Activated CD4-positive, alpha-beta T cell treated with anti-CD3 and anti-CD28 coated beads, Interleukin-2, amount 50 U/mL, for 24 hours (primary cell): ENCODE results near the gene B4GAT1.
"Not testable (repeated sequence)": the region's sequence is repeated elsewhere in the genome, so short reads cannot be mapped to it uniquely, and the experiment has no call there.

Experiments used
- DNase-seq, 2 donors: peaks; one replicate each; pipeline ENCODE4 v3.0.0-alpha.2; 2020; ENCODE audit warnings: low read depth in 1 of 2, low spot score in 1 of 2

B4GAT1 gene

DNA sequence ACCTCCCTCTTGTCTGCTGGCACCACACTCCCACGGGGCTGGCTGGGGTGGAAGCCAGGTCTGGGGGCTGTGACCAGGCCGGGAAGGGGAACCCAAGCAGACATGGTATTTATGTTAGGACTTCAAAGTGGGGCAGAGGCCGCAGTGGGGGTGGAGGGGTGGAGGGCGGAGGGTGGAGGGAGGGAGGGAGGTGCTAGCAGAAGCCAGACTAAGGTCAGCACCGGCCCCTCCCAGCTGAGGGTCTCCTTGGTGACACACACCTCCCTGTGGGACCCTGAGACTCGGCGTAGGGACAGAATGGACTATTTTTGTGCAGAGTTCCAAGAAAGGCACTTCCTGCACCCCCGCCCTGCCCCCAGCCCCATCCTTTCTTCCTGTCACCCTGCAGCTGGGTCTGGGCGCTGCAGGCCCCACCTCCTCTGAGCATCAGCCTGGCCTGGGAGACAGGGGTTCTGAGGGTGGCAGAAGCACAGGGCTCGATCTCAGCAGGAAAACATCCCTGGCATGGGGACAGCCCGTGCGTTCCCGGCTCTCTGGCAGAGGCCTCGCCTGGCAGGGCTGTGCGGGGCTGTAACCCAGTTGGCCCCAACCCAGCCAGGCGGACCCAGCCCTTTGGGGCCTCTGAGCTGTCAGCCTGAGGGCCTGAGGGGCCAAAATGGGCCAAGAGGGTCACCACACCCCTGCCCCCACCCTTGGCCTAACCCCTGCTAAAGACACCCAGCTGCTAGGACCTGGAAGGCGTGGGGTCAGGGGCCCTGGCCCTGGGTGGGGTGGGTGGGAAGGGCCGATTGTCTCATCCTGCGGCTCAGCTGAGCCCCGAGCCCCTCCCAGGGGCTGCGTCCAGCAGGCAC lies 20.9 kb downstream of the B4GAT1 start:
- no peak for DNase-seq

DNA sequence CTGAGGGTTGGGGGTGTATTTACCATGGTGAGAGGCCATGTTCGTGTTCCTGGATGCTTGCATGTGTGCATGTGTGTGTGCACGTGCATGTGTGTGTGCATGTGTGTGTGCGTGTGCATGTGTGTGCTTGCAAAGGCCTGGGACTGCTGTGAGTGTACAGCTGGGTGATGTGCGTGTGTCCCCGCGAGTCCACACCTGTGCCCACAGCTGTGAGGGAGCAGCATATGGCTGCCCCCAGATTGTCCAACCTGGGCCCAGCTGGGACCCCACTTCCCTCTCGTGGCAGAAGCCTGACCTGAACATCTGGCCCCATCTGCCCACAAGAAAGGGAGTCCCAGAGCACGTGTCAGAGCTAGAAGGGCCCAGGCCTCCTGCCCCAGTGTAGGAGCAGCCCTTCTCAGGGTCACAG lies 22.2 kb downstream of the B4GAT1 start:
- no peak for DNase-seq

DNA sequence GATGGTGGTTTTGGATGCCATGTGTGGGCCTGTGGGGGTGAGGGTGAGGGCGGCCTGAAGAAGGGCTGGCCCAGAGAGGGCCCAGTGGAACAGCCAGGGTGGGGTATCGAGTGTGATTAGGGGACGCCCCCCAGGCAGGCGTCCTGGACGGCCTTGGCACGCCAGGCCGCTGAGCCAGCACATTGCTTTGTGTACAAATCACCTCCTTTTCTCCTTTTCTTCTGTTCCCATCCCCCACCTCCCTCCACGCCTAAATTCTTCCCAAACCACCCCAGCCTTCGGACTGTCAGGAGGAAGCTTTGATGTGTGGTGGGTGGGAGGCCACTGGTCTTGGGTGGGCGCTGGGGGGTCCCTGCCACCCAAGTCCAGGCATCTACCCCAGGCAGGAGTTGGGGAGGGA lies 22.8 kb downstream of the B4GAT1 start:
- no peak for DNase-seq

DNA sequence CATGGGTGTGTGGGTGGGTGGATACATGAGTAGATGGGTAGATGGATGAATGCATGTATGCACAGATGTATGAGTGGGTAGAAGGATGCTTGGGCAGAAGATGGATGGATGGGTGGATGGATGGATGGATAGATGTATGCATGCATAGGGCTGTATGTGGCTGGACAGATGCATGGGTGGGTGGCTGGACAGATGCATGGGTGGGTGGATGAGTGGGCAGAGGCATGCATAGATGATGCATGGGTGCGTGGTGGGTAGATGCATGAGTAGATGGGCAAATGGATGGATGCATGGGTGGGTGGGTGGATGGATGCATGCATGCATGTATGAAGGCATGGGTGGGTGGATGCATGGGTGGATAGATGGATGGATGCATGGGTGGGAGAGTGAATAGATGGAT lies 23.7 kb downstream of the B4GAT1 start:
- DNase-seq = no peak

DNA sequence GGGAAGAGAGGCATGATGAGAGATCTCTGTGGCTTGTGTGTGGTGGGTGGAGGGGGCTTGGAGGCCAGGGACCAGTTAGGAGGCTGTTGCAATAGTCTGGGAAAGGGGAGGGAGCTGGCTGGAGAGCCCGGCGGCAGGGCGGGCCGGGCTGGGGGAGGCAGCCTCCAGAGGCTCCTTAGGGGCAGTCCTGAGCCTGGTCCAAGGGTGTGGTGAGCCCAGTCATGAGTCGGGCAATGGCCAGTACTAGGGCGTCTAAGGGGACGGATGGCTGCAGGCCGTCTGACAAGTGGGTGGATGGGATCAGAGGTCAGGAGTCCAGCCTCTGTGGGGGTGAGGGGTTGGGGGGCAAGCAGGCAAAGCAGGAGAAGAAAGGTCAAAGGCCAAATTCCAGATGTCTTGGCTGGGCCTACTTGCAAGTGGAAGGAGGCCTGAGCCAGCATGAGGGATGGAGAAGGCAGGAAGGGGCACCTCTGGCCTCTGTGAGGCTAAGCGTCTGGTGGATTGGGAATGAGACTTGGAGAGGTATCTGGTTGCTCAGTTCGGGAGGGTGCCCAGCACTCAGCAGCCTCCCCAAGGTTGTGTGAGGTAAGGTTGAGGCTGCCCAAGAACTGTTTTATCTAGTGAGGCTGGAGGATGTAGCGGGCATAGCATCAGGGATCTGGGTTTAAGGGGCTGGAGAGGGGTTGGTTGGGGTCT lies 24.5 kb downstream of the B4GAT1 start:
- DNase-seq = no peak

DNA sequence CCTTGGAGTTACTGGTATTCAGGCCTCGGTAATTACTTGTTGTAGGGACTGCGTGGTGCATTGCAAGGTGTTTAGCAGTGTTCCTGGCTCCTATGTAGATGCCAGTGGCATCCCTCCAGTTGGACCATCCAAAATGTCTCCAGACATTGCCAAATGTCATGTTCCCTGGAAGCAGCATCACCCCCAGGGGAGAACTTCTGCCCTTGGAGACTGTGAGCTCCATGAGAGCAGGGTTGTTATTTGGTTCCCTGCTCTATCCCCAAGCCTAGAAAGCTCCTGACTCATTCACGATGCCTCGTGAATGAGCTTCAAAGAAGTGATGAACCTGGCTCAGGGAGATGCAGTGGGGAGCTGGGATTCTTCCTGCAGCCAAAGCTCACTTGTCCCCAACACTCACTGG lies 25.8 kb downstream of the B4GAT1 start:
- no peak for DNase-seq

GRCh38 chr11:66320748-66321147 lies 26.7 kb downstream of the B4GAT1 start:
- DNase-seq = not testable (repeated sequence)

DNA sequence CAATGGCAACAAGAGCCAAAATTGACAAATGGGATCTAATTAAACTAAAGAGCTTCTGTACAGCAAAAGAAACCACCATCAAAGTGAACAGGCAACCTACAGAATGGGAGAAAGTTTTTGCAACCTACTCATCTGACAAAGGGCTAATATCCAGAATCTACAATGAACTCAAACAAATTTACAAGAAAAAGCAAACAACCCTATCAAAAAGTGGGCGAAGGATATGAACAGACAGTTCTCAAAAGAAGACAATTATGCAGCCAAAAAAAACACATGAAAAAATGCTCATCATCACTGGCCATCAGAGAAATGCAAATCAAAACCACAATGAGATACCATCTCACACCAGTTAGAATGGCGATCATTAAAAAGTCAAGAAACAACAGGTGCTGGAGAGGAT lies 27.1 kb downstream of the B4GAT1 start:
- DNase-seq = not testable (repeated sequence)

- no peak for DNase-seq
These were observed 28.8 kb downstream of the B4GAT1 start for GRCh38 chr11:66318600-66318970.

DNA sequence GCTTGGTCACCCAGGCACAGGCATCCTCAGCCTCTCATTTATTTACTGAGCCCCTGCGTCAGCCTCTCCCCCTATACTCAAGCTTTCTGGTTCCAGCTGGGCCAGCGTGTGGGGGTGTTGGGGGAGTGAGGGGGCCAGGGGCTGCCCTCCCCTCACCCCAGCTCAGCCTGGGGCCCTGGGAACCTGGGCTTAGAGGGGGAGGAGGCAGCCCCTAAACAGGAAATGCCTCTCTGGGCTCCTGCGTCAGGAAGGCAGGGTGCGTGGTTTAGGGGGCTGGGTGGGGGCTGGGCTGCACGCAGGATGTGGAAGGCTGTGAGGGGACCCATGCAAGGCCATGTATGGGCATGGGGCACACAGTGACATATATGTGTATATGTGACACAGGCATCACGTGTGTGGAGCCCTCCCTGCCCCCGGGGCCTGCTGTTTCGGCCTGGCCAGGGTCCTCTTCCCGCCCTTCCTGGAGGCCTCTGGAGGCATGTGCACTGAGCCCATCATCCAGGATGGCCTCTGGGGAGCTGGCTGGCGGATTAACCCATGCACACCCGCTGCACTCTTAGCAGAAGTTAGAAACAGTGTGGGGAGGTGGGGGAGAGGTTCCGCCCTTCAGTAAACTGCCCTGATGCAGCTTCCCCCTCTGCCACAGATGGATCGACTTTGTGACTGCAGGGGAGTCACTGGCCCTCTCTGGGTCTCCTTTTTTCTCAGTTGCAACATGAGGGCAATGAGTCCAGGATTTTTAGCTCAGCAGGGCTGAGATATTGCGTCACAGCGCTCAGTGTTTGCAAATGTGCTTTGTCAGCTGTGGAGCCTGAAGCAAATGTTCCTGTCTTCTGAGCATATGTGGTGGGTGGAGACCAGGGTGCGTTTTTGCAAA lies 29.5 kb downstream of the B4GAT1 start:
- DNase-seq = no peak

- DNase-seq = no peak
These were observed 30.1 kb downstream of the B4GAT1 start for GRCh38 chr11:66317322-66317722.

GRCh38 chr11:66316849-66317251 lies 30.6 kb downstream of the B4GAT1 start, which contains the start of gene CD248:
Gene CD248 (minus strand): TSS chr11:66317044. CDS start chr11:66317027, 17 bp downstream.
- no peak for DNase-seq

DNA sequence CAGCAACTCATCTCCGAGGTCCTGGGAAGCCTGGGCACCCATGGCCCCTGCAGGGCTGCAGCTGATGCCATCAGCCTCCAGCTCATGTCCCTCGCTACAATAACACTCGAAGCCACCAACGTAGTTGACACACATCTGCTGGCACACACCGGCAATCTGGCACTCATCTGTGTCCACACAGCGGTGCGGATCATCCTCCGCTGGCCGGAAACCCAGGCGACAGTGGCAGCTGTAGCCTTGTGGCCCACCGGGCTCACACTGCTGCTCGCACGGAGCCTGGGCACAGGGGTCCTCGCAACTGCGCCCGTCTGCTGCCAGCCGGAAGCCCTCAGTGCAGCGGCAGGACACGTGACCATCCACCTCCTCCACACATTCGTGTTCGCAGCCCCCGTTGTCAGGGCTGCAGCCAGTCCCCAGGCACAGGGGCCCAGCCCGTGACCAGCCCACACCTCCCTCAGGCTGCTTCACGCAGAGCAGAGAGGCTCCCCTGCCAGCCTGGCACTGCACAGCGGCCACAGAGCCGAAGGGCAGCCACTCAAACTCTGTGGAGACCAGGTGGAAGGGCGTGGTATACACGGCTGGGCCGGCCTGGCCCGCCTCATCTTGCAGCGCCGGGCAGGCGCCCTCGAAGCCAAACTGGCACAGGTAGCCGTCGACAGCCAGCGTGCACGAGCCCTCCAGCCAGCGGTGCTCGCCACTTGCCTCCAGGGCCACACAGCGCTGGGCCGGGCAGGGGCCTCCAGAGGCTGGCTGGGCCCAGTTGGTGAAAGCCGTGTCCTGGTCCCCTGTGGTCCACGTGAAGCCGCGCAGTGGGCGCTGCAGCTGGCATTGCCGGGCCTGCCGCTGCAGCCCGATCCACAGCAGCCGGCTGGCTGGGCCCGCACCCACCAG lies 31.3 kb downstream of the B4GAT1 start:
- DNase-seq = no peak

DNA sequence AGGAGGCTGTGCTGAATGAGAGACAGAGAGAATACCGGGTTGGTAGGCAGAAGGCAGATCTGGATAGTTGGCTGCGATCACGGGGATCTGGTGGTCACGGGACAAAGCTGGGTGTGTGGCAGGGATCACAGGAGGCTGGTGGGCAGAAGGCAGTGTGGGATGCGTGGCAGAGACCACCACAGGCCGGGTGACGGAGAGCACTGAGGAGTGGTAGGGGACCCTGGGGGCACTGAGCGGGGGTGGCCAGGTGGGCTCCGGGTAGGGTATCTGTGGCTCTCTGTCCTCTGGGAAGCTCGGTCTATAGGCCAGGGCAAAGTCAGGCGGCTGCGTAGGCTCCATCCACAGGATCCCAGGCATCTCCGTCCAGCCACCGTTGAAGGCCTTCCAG lies 31.9 kb downstream of the B4GAT1 start:
- DNase-seq = no peak

DNA sequence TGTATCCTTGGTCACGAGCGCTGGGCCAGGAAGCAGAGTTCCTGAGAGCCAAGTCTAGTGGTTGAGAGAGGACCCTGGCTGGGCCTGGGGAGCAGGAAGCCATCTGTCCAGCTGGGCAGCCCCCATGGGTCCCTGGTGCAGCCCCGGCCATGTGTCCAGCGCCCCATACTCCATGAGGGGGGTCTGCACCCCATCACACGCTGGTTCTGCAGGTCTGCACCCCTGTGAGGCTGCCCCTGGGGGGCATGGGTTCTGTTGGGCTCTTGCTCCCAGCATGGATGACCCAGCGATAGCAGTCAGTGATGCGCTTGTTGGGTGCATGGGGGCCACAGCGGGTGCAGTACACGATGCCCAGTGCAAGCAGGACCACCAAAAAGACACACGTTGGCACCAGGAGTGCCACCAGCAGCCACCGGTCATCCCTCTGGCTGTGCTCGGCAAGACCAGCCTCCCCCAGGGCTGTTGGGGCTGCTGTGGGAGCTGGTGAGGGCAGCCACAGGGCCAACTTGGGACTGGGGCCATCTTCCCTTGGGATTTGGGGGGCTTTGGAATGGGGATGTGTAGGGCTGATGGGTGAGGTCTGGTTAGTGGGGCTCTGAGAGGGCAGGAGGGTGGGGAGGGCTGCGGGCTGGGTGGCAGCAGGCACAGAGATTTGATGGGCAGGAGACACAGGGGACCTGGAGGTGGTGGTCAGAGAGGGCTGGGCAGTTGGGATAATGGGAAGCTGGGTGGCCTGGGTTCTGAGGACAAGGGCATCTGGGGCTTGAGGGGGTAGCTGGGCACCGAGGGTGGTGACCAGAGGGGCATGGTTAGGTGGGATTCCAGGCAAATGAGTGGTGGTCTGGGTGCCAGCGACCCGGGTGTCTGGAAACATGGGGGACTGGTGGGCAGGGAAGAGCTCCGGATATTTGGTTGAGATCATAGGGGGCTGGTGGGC lies 32.6 kb downstream of the B4GAT1 start:
- no peak for DNase-seq

- DNase-seq = no peak
These were observed 33.3 kb downstream of the B4GAT1 start for GRCh38 chr11:66314186-66314501.

GRCh38 chr11:66313321-66314185 lies 33.9 kb downstream of the B4GAT1 start:
- no peak for DNase-seq

DNA sequence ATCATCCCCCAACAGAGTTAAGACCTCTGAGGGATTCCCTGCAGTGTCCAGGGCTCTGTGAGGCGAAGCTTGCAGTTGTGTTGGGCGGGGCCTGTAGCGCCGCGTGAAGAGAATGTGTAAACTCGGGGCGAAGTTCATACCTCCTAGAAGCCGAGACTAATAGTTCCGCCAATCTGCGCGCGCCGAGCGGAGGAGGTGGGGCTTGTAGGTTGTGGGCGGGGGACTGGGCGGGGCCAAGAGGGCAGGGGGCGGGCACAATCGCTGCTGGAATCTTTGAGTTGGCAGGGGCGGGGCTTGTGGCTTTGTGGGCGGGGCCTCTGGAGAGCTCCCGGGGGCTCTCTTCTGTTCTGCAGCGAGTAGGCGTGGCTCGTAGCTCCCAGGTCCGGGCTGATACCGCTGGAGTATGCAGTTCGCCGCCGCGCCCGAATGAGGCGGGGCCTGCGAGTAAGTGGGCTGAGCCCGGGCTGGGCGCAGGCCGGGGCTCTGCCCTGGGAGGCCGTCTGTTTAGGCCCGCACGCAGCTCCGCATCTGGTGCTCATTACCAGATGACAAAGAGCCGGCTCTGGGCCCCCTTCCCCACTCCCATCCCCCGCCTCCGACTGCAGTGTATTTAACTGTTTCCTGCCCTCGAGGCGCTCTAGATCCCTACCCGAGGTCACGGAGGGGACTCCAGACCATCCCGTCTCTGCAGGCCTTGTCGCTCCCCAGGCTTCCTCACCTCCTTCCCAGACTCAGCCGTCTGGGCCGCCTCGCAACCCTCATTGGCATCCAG lies 34.7 kb downstream of the B4GAT1 start:
- DNase-seq = peak; percentile 96
